Measurements from ENCODE around the gene HYDIN.

HYDIN gene

GRCh38 chr16:71230122-71230845, at the start of gene HYDIN:
HYDIN (minus strand) TSS chr16:71230722; CDS start chr16:71186895, 43,827 bp downstream.
- peak; percentile 91 for DNase-seq

- DNase-seq = no peak
These were observed 46.2 kb upstream of the HYDIN start for GRCh38 chr16:71276589-71277334.

GRCh38 chr16:71273384-71273783, 42.9 kb upstream of the HYDIN start:
- no peak for DNase-seq

GRCh38 chr16:71264299-71264698, 33.8 kb upstream of the HYDIN start:
- no peak for DNase-seq

- DNase-seq = no peak
These were observed 33.1 kb upstream of the HYDIN start for GRCh38 chr16:71263582-71263981.

GRCh38 chr16:71262391-71262790, 31.9 kb upstream of the HYDIN start:
- no peak for DNase-seq

- no peak for DNase-seq
These were observed 30.5 kb upstream of the HYDIN start for GRCh38 chr16:71260995-71261394.

GRCh38 chr16:71259086-71259485, 28.6 kb upstream of the HYDIN start:
- DNase-seq = no peak

GRCh38 chr16:71258372-71258771, 27.9 kb upstream of the HYDIN start:
- DNase-seq = no peak

GRCh38 chr16:71257768-71258167, 27.2 kb upstream of the HYDIN start:
- no peak for DNase-seq

- DNase-seq = no peak
These were observed 25.2 kb upstream of the HYDIN start for GRCh38 chr16:71255721-71256120.

GRCh38 chr16:71254832-71255525, 24.5 kb upstream of the HYDIN start:
- peak; percentile 59 for DNase-seq

GRCh38 chr16:71250461-71251235, 20.1 kb upstream of the HYDIN start:
- no peak for DNase-seq

GRCh38 chr16:71249399-71249798, 18.9 kb upstream of the HYDIN start:
- no peak for DNase-seq

GRCh38 chr16:71247478-71247877, 17.0 kb upstream of the HYDIN start:
- no peak for DNase-seq

- DNase-seq = no peak
These were observed 15.8 kb upstream of the HYDIN start for GRCh38 chr16:71246309-71246708.

GRCh38 chr16:71244521-71244920, 14.0 kb upstream of the HYDIN start:
- DNase-seq = no peak

GRCh38 chr16:71242601-71243000, 12.1 kb upstream of the HYDIN start:
- DNase-seq = no peak

GRCh38 chr16:71242036-71242435, 11.5 kb upstream of the HYDIN start:
- DNase-seq = no peak

GRCh38 chr16:71229344-71229743, 1.2 kb downstream of the HYDIN start:
- no peak for DNase-seq

- no peak for DNase-seq
These were observed 4.0 kb downstream of the HYDIN start for GRCh38 chr16:71226229-71227141.

- no peak for DNase-seq
These were observed 5.4 kb downstream of the HYDIN start for GRCh38 chr16:71225145-71225544.
